GM18505 (cell line): Measurements from ENCODE around the gene SCIN.
"Not testable (repeated sequence)": the region's sequence is repeated elsewhere in the genome, so short reads cannot be mapped to it uniquely, and the experiment has no call there.

Source experiments
- ATAC-seq: cut with Tn5 transposase; IDR thresholded peaks from one replicate; pipeline ENCODE4 v1.9.1; 2021; ENCODE audit not compliant: unreplicated experiment
- POLR2A ChIP-seq: IDR thresholded peaks from 4 replicates; pipeline ENCODE4 v1.6.1; 2011; ENCODE audit warnings: borderline replicate concordance; ENCODE audit not compliant: insufficient read depth, insufficient read length; ENCODE audit errors: extremely low read depth

SCIN gene

GRCh38 chr7:12661581-12661980 lies 91.1 kb downstream of the SCIN start:
- ATAC-seq, result no peak

GRCh38 chr7:12670000-12670729 lies 99.6 kb downstream of the SCIN start:
- ATAC-seq, result no peak
- no peak for TF ChIP-seq POLR2A

More at GRCh38 chr7:12661581-12661980, 91.1 kb downstream of the SCIN start:
- no peak for TF ChIP-seq POLR2A

GRCh38 chr7:12670743-12671520 lies 100.4 kb downstream of the SCIN start:
- ATAC-seq, result no peak
- no peak for TF ChIP-seq POLR2A

- ATAC-seq, result not testable (repeated sequence)
Observed at GRCh38 chr7:12673436-12673835, 102.9 kb downstream of the SCIN start.

- no peak for TF ChIP-seq POLR2A
- ATAC-seq, result no peak
Observed at GRCh38 chr7:12674053-12674452, 103.5 kb downstream of the SCIN start.

GRCh38 chr7:12674861-12675260 lies 104.3 kb downstream of the SCIN start:
- peak; percentile 64 for ATAC-seq

GRCh38 chr7:12683678-12684585 lies 113.4 kb downstream of the SCIN start:
- no peak for ATAC-seq
- no peak for TF ChIP-seq POLR2A

More at GRCh38 chr7:12674861-12675260, 104.3 kb downstream of the SCIN start:
- no peak for TF ChIP-seq POLR2A

GRCh38 chr7:12684733-12685132 lies 114.2 kb downstream of the SCIN start:
- no peak for ATAC-seq

GRCh38 chr7:12685550-12685949 lies 115.0 kb downstream of the SCIN start:
- ATAC-seq, result no peak
- no peak for TF ChIP-seq POLR2A

More at GRCh38 chr7:12684733-12685132, 114.2 kb downstream of the SCIN start:
- no peak for TF ChIP-seq POLR2A

GRCh38 chr7:12686234-12686890 lies 115.8 kb downstream of the SCIN start:
- peak; percentile 87 for ATAC-seq
- TF ChIP-seq POLR2A, result no peak

- peak; percentile 82 for ATAC-seq
- TF ChIP-seq POLR2A, result peak; percentile 6
Observed at GRCh38 chr7:12686891-12687717, 116.6 kb downstream of the SCIN start, which contains the start of gene ARL4A. TSS of gene ARL4A (plus strand) at chr7:12687633. CDS start at chr7:12688255, 622 bp downstream.

GRCh38 chr7:12687718-12688171 lies 117.2 kb downstream of the SCIN start:
- TF ChIP-seq POLR2A, result no peak
- ATAC-seq, result no peak

GRCh38 chr7:12688485-12689170 lies 118.1 kb downstream of the SCIN start:
- not testable (repeated sequence) for ATAC-seq
